ENCODE data around the gene SMC2. TPM values are rescaled to one million over a fixed set of nuclear protein-coding genes. Genes with fewer than 3 reads are reported as not detected.

Gene SMC2
- total RNA-seq, 4 donors from 2014 or later: 4.7 to 15.7 (median 5.4) TPM

- TF ChIP-seq POLR2A (IDR thresholded peaks at IDR 0.05) (no peak), CTCF (IDR thresholded peaks at IDR 0.05) (peak in 1 of 6 experiments; percentile 4)
- Histone ChIP-seq H3K4me3 (no peak overlapping the region), H3K27ac (no peak overlapping the region), H3K27me3 (no peaks in the 10 kb centered on the region), H3K36me3 (no peaks in the 10 kb centered on the region), H3K9me3 (no peaks in the 10 kb centered on the region), H3K4me1 (no peaks in the 10 kb centered on the region)
- no peak for DNase-seq
These were observed 83.0 kb downstream of the SMC2 start for GRCh38 chr9:104177003-104177611.

- Histone ChIP-seq H3K27ac (no peak overlapping the region), H3K27me3 (no peaks in the 10 kb centered on the region), H3K36me3 (no peaks in the 10 kb centered on the region), H3K9me3 (no peaks in the 10 kb centered on the region), H3K4me1 (no peaks in the 10 kb centered on the region), H3K4me3 (no peak overlapping the region)
- TF ChIP-seq CTCF (IDR thresholded peaks at IDR 0.05): no peak
- TF ChIP-seq POLR2A (IDR thresholded peaks at IDR 0.05): no peak
- DNase-seq: no peak
These were observed 83.6 kb downstream of the SMC2 start for GRCh38 chr9:104177676-104178075.

Measured in Peyer's patch (tissue), 4 donors.